ENCODE measurements around the gene POLR1B. TPM values are rescaled to one million over a fixed set of nuclear protein-coding genes. Genes with fewer than 3 reads are reported as not detected.

The POLR1B gene
- total RNA-seq, 1 experiment from 2014 or later = 83.6 TPM

GRCh38 chr2:112597537-112598322 lies 55.5 kb downstream of the POLR1B start:
- Histone ChIP-seq H3K14ac (ENCODE audit: insufficient read depth, low read length) (no peak overlapping the region), H3K4ac (ENCODE audit: low read depth, low read length) (no peak overlapping the region), H2BK12ac (ENCODE audit: insufficient read length, low read depth, low read length) (no peak overlapping the region), H3K9me3 (ENCODE audit: control insufficient read depth, low read depth, low read length) (no peaks in the 10 kb centered on the region), H3K23me2 (ENCODE audit: insufficient read length, low read depth, low read length, poor library complexity, severe bottlenecking) (no peaks in the 10 kb centered on the region), H3K9ac (ENCODE audit: extremely low read depth, insufficient read length, low read length) (no peak overlapping the region), H2BK15ac (ENCODE audit: low read depth, low read length) (no peak overlapping the region), H2AK5ac (ENCODE audit: insufficient read length, low read length) (no peak overlapping the region), H3K4me2 (ENCODE audit: insufficient read depth, insufficient read length, low read length) (no peak overlapping the region), H3K79me1 (ENCODE audit: insufficient read depth, low read depth, low read length, poor library complexity, severe bottlenecking) (no peaks in the 10 kb centered on the region), H2AFZ (ENCODE audit: low read length) (no peak overlapping the region), H3K27me3 (ENCODE audit: insufficient read depth, low read length) (no peaks in the 10 kb centered on the region), H4K8ac (replicated peaks; ENCODE audit: insufficient read length, low read depth, low read length) (no peak overlapping the region), H4K20me1 (ENCODE audit: control insufficient read depth, insufficient read depth, insufficient read length) (no peaks in the 10 kb centered on the region), H3K4me1 (ENCODE audit: insufficient read depth, low read length) (no peaks in the 10 kb centered on the region), H3K56ac (ENCODE audit: insufficient read length, low read depth, low read length) (no peak overlapping the region), H2BK20ac (ENCODE audit: low read depth, low read length, poor library complexity, severe bottlenecking) (no peak overlapping the region), H3K23ac (ENCODE audit: insufficient read length, low read depth, low read length) (no peak overlapping the region), H3K18ac (ENCODE audit: insufficient read length, low read depth, low read length) (no peak overlapping the region), H2BK120ac (ENCODE audit: low read depth, low read length, poor library complexity, severe bottlenecking) (no peak overlapping the region), H3K27ac (ENCODE audit: insufficient read length, low read depth, low read length) (no peak overlapping the region), H3T11ph (ENCODE audit: low read length) (no peak overlapping the region), H4K91ac (ENCODE audit: insufficient read length, low read depth, low read length) (no peak overlapping the region), H4K5ac (ENCODE audit: insufficient read length, low read depth, low read length) (no peak overlapping the region), H2BK5ac (ENCODE audit: insufficient read length, low read length) (no peak overlapping the region), H3K79me2 (ENCODE audit: insufficient read depth, low read length) (no peaks in the 10 kb centered on the region)
- no peak for TF ChIP-seq CTCF (conservative IDR thresholded peaks at IDR 0.05)
- Mint-ChIP-seq H3K4me1 (peaks cover 5 to 7% of the 10 kb centered on the region in 2 experiments), H3K27ac (no peak overlapping the region), H3K9me3 (peaks cover 0 to 3% of the 10 kb centered on the region in 2 experiments; a peak in 1 of 5 replicates), H3K36me3 (ENCODE audit: insufficient read depth in 1 of 3, low read depth in 3 of 3) (peaks cover 0 to 5% (median 0%) of the 10 kb centered on the region in 3 experiments; a peak in 1 of 7 replicates), H3K4me3 (no peak overlapping the region), H3K27me3 (ENCODE audit: low read depth) (no peaks in the 10 kb centered on the region; the same call in 1 of the 2 replicates)
- DNase-seq = no peak
- WGBS (ENCODE audit: extremely low coverage, insufficient read length, low lambda C conversion rate) = no CpG with 5 or more reads among the region's 10 CpGs

Data from H9 (cell line).